Aorta (tissue), 5 donors: ENCODE data around the gene GRIN2D. TPM values are rescaled to one million over a fixed set of nuclear protein-coding genes. Genes with fewer than 3 reads are reported as not detected.
"Not testable (repeated sequence)": the region's sequence is repeated elsewhere in the genome, so short reads cannot be mapped to it uniquely, and the experiment has no call there.

Source experiments
- ATAC-seq: fragments of 200-7000 bp; cut with Tn5 transposase; one replicate; pipeline ENCODE4 v1.9.1; 2022; ENCODE audit warnings: moderate library complexity; ENCODE audit not compliant: low FRiP score
- DNase-seq, 2 donors: peaks; one replicate each; pipeline ENCODE4 v3.0.0-alpha.2; 2020
- H3K27ac ChIP-seq, 2 donors: one replicate each; pipeline ENCODE4 v1.5.1; 2013; ENCODE audit warnings: low read length in 2 of 2, mild to moderate bottlenecking in 2 of 2, moderate library complexity in 2 of 2, control low read depth in 1 of 2, inconsistent platforms in 1 of 2, low read depth in 1 of 2
- H3K27me3 ChIP-seq, 2 donors: one replicate each; pipeline ENCODE4 v1.6.1; 2013; ENCODE audit warnings: control low read depth in 1 of 2, low read length in 1 of 2, mild to moderate bottlenecking in 1 of 2, moderate library complexity in 1 of 2; ENCODE audit not compliant: insufficient read depth in 2 of 2, control insufficient read depth in 1 of 2
- H3K36me3 ChIP-seq, 2 donors: one replicate each; pipeline ENCODE4 v1.6.1; 2013; ENCODE audit warnings: control low read depth in 1 of 2, low read length in 1 of 2, mild to moderate bottlenecking in 1 of 2; ENCODE audit not compliant: insufficient read depth in 2 of 2, control insufficient read depth in 1 of 2
- H3K4me1 ChIP-seq, 2 donors: one replicate each; pipeline ENCODE4 v1.6.1; 2013; ENCODE audit warnings: low read length in 2 of 2, control low read depth in 1 of 2, mild to moderate bottlenecking in 1 of 2, moderate library complexity in 1 of 2; ENCODE audit not compliant: insufficient read depth in 2 of 2, control insufficient read depth in 1 of 2
- H3K4me3 ChIP-seq, 2 donors: one replicate each; pipeline ENCODE4 v1.5.1; 2013; ENCODE audit warnings: low read length in 2 of 2, control low read depth in 1 of 2, mild to moderate bottlenecking in 1 of 2
- H3K9me3 ChIP-seq: one replicate; pipeline ENCODE4 v1.6.1; 2013; ENCODE audit warnings: mild to moderate bottlenecking, low read length; ENCODE audit not compliant: control insufficient read depth
- WGBS, 2 donors: extraction: QIAGEN DNeasy Blood & Tissue Kit; methylation state at CpG; one replicate each; pipeline ENCODE4 v1.1.7; 2013; 5-methylcytosine and 5-hydroxymethylcytosine counted together
- intact Hi-C, 2 donors: fragments of 100-400 bp; cut with DNase I; formaldehyde crosslinking; loops; one replicate each; pipeline versions ENCODE4 v1.14.2 to v1.15.0; 2022
- polyA plus RNA-seq, 2 donors: library from polyadenylated mRNA; stranded (reverse); fragments of 200-250 nt; gene quantifications; one replicate each; pipeline ENCODE4 v1.2.3, GENCODE V29; 2013
- total RNA-seq, 2 donors: library from RNA; stranded (reverse); fragmentation: NEBNext Ultra II Directional; extraction: Animal tissue kit (Norgen Biotek cat#: 25700); gene quantifications; one replicate each; pipeline ENCODE4 v1.2.1, GENCODE V29; 2021
- donor health status: healthy with polysubstance abuse.
- donor health status: Bipolar disorder and iron deficiency.
- donor health status: DM: no; HTN: no; CAD: no.
- donor health status: DM: no; HTN: no; CAD: no.
- donor health status: DM: yes; HTN: yes; CAD: no.

GRIN2D gene
- total and polyA plus RNA-seq, 4 donors, result 0.03 to 4.0 (median 0.91) TPM; not detected in 1

GRCh38 chr19:48364598-48365348, 28.7 kb upstream of the GRIN2D start:
- Histone ChIP-seq H3K9me3 (no peaks in the 10 kb centered on the region), H3K36me3 (no peaks in the 10 kb centered on the region), H3K27ac (no peak overlapping the region), H3K27me3 (no peaks in the 10 kb centered on the region), H3K4me1 (no peaks in the 10 kb centered on the region), H3K4me3 (no peak overlapping the region)
- 62 to 67% methylated on average over 10 of the region's 10 CpGs for WGBS, 2 donors
- intact Hi-C loops, result loop anchor here in 1 of 2 donors (5.0 kb wide), 1 partner anchor 42 kb away; a partner anchor contains a TSS
- ATAC-seq (no peak), DNase-seq (no peak)

- Histone ChIP-seq H3K9me3 (no peaks in the 10 kb centered on the region), H3K27ac (no peak overlapping the region), H3K27me3 (no peaks in the 10 kb centered on the region), H3K36me3 (no peaks in the 10 kb centered on the region), H3K4me3 (no peak overlapping the region), H3K4me1 (no peaks in the 10 kb centered on the region)
- intact Hi-C loops, result no loop called here
- 91 to 93% methylated on average over 10 to 11 of the region's 11 CpGs for WGBS, 2 donors
- ATAC-seq, result no peak
- DNase-seq, result no peak
Measured at GRCh38 chr19:48365602-48366001, 27.9 kb upstream of the GRIN2D start.

GRCh38 chr19:48367855-48368254, 25.6 kb upstream of the GRIN2D start:
- no peak overlapping the region for H3K4me3 ChIP-seq
- no peaks in the 10 kb centered on the region for H3K36me3 ChIP-seq
- H3K27me3 ChIP-seq, result no peaks in the 10 kb centered on the region
- no peaks in the 10 kb centered on the region for H3K4me1 ChIP-seq
- H3K9me3 ChIP-seq, result no peaks in the 10 kb centered on the region
- no peak overlapping the region for H3K27ac ChIP-seq
- intact Hi-C loops, result no loop called here
- WGBS, 2 donors, result 73 to 76% methylated on average over 5 of the region's 5 CpGs
- no peak for ATAC-seq
- no peak for DNase-seq

GRCh38 chr19:48368936-48369335, 24.5 kb upstream of the GRIN2D start:
- Histone ChIP-seq H3K9me3 (no peaks in the 10 kb centered on the region), H3K4me3 (no peak overlapping the region), H3K4me1 (no peaks in the 10 kb centered on the region), H3K36me3 (no peaks in the 10 kb centered on the region), H3K27ac (no peak overlapping the region), H3K27me3 (no peaks in the 10 kb centered on the region)
- ATAC-seq (no peak), DNase-seq (no peak)
- WGBS, 2 donors, result 71 to 76% methylated on average over 12 to 14 of the region's 14 CpGs
- intact Hi-C loops, result no loop called here

GRCh38 chr19:48370955-48371354, 22.5 kb upstream of the GRIN2D start:
- H3K36me3 ChIP-seq, result no peaks in the 10 kb centered on the region
- H3K27ac ChIP-seq, result no peak overlapping the region
- ATAC-seq (no peak), DNase-seq (no peak)
- H3K9me3 ChIP-seq, result no peaks in the 10 kb centered on the region
- intact Hi-C loops, result no loop called here
- H3K27me3 ChIP-seq, result no peaks in the 10 kb centered on the region
- WGBS, 2 donors, result 74 to 91% methylated on average over 4 of the region's 4 CpGs
- no peaks in the 10 kb centered on the region for H3K4me1 ChIP-seq
- H3K4me3 ChIP-seq, result no peak overlapping the region

GRCh38 chr19:48371367-48371766, 22.1 kb upstream of the GRIN2D start:
- Histone ChIP-seq H3K36me3 (no peaks in the 10 kb centered on the region), H3K9me3 (no peaks in the 10 kb centered on the region), H3K4me1 (no peaks in the 10 kb centered on the region), H3K4me3 (no peak overlapping the region), H3K27me3 (no peaks in the 10 kb centered on the region), H3K27ac (no peak overlapping the region)
- DNase-seq (no peak), ATAC-seq (no peak)
- WGBS, 2 donors, result 74 to 80% methylated on average over 7 of the region's 7 CpGs
- intact Hi-C loops, result no loop called here

- H3K27me3 ChIP-seq, H3K4me1 ChIP-seq, H3K4me3 ChIP-seq, H3K27ac ChIP-seq, H3K9me3 ChIP-seq, ATAC-seq, DNase-seq, H3K36me3 ChIP-seq, intact Hi-C loops: not testable (repeated sequence)
- WGBS, 2 donors, result 85 to 91% methylated on average over 5 of the region's 5 CpGs
Measured at GRCh38 chr19:48371771-48372170, 21.7 kb upstream of the GRIN2D start.

GRCh38 chr19:48372904-48373303, 20.6 kb upstream of the GRIN2D start:
- no peaks in the 10 kb centered on the region for H3K9me3 ChIP-seq
- 62 to 73% methylated on average over 4 of the region's 4 CpGs for WGBS, 2 donors
- no peak overlapping the region for H3K4me3 ChIP-seq
- no peak overlapping the region for H3K27ac ChIP-seq
- no peaks in the 10 kb centered on the region for H3K4me1 ChIP-seq
- intact Hi-C loops, result no loop called here
- H3K27me3 ChIP-seq, result no peaks in the 10 kb centered on the region
- H3K36me3 ChIP-seq, result no peaks in the 10 kb centered on the region
- ATAC-seq (no peak), DNase-seq (no peak)

GRCh38 chr19:48373567-48373966, 19.9 kb upstream of the GRIN2D start:
- no peaks in the 10 kb centered on the region for H3K27me3 ChIP-seq
- H3K9me3 ChIP-seq, result no peaks in the 10 kb centered on the region
- H3K36me3 ChIP-seq, result no peaks in the 10 kb centered on the region
- ATAC-seq (peak; percentile 33), DNase-seq (no peak)
- H3K4me1 ChIP-seq, result no peaks in the 10 kb centered on the region
- H3K27ac ChIP-seq, result no peak overlapping the region
- intact Hi-C loops, result no loop called here
- H3K4me3 ChIP-seq, result no peak overlapping the region
- 91% methylated on average over 11 of the region's 11 CpGs for WGBS, 2 donors
